Measurements from ENCODE around the gene ZNF648. TPM values are rescaled to one million over a fixed set of nuclear protein-coding genes. Genes with fewer than 3 reads are reported as not detected.

Gene ZNF648
- total and polyA plus RNA-seq, 2 of the 4 experiments (the other 2 are of a cell fraction), result not detected

DNA sequence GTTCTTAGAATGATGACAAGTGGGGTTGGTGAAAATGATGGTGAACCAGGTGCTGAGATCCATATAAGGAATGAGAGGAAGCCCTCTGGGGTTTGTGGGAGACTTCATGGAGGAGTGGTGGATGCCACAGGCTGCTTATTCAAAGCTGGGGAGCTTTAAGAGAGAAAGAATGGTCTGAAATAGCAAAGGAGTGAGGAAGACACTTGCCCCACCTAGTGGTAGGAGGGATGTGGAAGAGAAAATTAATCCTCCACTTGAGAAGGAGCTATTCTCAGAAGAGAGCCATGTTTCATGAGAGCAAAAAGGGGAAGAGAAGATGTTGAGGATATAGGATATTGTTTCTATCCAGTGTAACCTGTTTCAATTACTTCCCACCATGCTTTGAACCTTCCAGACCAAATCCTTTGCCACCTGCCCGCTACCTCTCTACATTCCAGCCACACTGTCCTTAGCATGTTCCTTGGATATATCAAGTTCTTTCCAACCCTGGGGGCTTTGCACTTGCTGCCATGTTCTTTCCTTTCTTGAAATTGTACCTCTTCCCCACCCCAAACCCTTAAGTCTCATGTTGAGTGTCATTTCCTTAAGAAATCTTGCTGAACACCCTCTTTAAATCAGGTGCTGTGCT, 19.6 kb upstream of the ZNF648 start:
- Histone ChIP-seq H4K91ac (ENCODE audit: insufficient read depth, low read depth, low read length) (no peak overlapping the region), H3K14ac (replicated peaks; ENCODE audit: low read depth, low read length) (no peak overlapping the region), H2AK5ac (ENCODE audit: low read depth, low read length) (no peak overlapping the region), H2BK15ac (ENCODE audit: low read depth, low read length) (no peak overlapping the region), H3K36me3 (ENCODE audit: control insufficient read depth, insufficient read depth, low read length) (no peaks in the 10 kb centered on the region), H4K5ac (ENCODE audit: low read depth, low read length) (no peak overlapping the region), H2AFZ (replicated peaks; ENCODE audit: low read length, poor library complexity) (no peak overlapping the region), H3K4me3 (ENCODE audit: insufficient read depth, low read depth, low read length) (no peak overlapping the region), H2BK5ac (ENCODE audit: low read depth, low read length, poor library complexity, severe bottlenecking) (no peak overlapping the region), H3K9ac (ENCODE audit: low read depth, low read length) (no peak overlapping the region), H4K8ac (ENCODE audit: low read depth in 2 of 2, low read length in 2 of 2) (no peak overlapping the region), H3K4me1 (ENCODE audit: control insufficient read depth, insufficient read depth, low read length) (no peaks in the 10 kb centered on the region), H3K79me1 (ENCODE audit: low read depth in 1 of 2, low read length in 2 of 2) (no peaks in the 10 kb centered on the region), H3K4me2 (ENCODE audit: low read depth, low read length) (no peak overlapping the region), H3K9me3 (ENCODE audit: control insufficient read depth, insufficient read depth, low read length) (no peaks in the 10 kb centered on the region), H3K27ac (ENCODE audit: insufficient read depth, low read length) (no peak overlapping the region), H3K23ac (ENCODE audit: low read depth, low read length) (no peak overlapping the region), H2BK120ac (ENCODE audit: low read depth, low read length) (no peak overlapping the region), H2AK9ac (replicated peaks; ENCODE audit: low read depth, low read length, poor library complexity) (no peak overlapping the region), H3K18ac (ENCODE audit: low read depth, low read length) (no peak overlapping the region), H3K56ac (ENCODE audit: extremely low read depth, insufficient read depth, low read length) (no peak overlapping the region), H4K20me1 (ENCODE audit: insufficient read depth, low read length) (no peaks in the 10 kb centered on the region), H3K9me1 (ENCODE audit: insufficient read depth, low read length) (no peaks in the 10 kb centered on the region), H3K4ac (ENCODE audit: low read depth, low read length) (no peak overlapping the region), H2BK20ac (ENCODE audit: low read depth, low read length) (no peak overlapping the region), H3K27me3 (ENCODE audit: control insufficient read depth, insufficient read depth, low read length) (no peaks in the 10 kb centered on the region)
- ATAC-seq (ENCODE audit: low read depth), result peak; percentile 53
- TF ChIP-seq, protein P1, sequence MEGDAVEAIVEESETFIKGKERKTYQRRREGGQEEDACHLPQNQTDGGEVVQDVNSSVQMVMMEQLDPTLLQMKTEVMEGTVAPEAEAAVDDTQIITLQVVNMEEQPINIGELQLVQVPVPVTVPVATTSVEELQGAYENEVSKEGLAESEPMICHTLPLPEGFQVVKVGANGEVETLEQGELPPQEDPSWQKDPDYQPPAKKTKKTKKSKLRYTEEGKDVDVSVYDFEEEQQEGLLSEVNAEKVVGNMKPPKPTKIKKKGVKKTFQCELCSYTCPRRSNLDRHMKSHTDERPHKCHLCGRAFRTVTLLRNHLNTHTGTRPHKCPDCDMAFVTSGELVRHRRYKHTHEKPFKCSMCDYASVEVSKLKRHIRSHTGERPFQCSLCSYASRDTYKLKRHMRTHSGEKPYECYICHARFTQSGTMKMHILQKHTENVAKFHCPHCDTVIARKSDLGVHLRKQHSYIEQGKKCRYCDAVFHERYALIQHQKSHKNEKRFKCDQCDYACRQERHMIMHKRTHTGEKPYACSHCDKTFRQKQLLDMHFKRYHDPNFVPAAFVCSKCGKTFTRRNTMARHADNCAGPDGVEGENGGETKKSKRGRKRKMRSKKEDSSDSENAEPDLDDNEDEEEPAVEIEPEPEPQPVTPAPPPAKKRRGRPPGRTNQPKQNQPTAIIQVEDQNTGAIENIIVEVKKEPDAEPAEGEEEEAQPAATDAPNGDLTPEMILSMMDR (conservative IDR thresholded peaks at IDR 0.05; ENCODE audit: low read depth, low read length), result peak; percentile 52
- no peak for TF ChIP-seq RCOR1 (IDR thresholded peaks at IDR 0.05; ENCODE audit: insufficient replicate concordance, low read length)
- no peak for TF ChIP-seq BHLHE40 (IDR thresholded peaks at IDR 0.05; ENCODE audit: low read depth, low read length)
- TF ChIP-seq MXI1 (IDR thresholded peaks at IDR 0.05; ENCODE audit: borderline replicate concordance, low read depth, low read length), result no peak
- no peak for TF ChIP-seq RFX5 (IDR thresholded peaks at IDR 0.05; ENCODE audit: low read depth, low read length)
- no peak for TF ChIP-seq CHD1 (IDR thresholded peaks at IDR 0.05; ENCODE audit: low read depth, low read length)
- no peak for TF ChIP-seq CEBPB (IDR thresholded peaks at IDR 0.05; ENCODE audit: low read depth, low read length)
- no peak for TF ChIP-seq MAFK (IDR thresholded peaks at IDR 0.05; ENCODE audit: low read depth, low read length)
- TF ChIP-seq MAZ (IDR thresholded peaks at IDR 0.05; ENCODE audit: borderline replicate concordance, low read depth, low read length), result no peak
- TF ChIP-seq, protein P2, sequence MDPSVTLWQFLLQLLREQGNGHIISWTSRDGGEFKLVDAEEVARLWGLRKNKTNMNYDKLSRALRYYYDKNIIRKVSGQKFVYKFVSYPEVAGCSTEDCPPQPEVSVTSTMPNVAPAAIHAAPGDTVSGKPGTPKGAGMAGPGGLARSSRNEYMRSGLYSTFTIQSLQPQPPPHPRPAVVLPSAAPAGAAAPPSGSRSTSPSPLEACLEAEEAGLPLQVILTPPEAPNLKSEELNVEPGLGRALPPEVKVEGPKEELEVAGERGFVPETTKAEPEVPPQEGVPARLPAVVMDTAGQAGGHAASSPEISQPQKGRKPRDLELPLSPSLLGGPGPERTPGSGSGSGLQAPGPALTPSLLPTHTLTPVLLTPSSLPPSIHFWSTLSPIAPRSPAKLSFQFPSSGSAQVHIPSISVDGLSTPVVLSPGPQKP (IDR thresholded peaks at IDR 0.05; ENCODE audit: borderline replicate concordance, low read depth, low read length), result no peak
- TF ChIP-seq POLR2A (IDR thresholded peaks at IDR 0.05; ENCODE audit: low read depth, low read length), result no peak
- TF ChIP-seq, protein P3, sequence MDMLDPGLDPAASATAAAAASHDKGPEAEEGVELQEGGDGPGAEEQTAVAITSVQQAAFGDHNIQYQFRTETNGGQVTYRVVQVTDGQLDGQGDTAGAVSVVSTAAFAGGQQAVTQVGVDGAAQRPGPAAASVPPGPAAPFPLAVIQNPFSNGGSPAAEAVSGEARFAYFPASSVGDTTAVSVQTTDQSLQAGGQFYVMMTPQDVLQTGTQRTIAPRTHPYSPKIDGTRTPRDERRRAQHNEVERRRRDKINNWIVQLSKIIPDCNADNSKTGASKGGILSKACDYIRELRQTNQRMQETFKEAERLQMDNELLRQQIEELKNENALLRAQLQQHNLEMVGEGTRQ (IDR thresholded peaks at IDR 0.05; ENCODE audit: low read depth, low read length), result no peak
- TF ChIP-seq NFE2L2 (IDR thresholded peaks at IDR 0.05; ENCODE audit: low read depth, low read length), result no peak
- no peak for TF ChIP-seq FOS (IDR thresholded peaks at IDR 0.05; ENCODE audit: low read depth, low read length)
- TF ChIP-seq SMC3 (IDR thresholded peaks at IDR 0.05; ENCODE audit: low read depth, low read length), result 0 out of 2 replicates have a peak, but pooled peaks have one; percentile 26
- peak; percentile 36 for TF ChIP-seq RAD21 (IDR thresholded peaks at IDR 0.05; ENCODE audit: low read length)
- 40% methylated on average over 1 of the region's 1 CpG; no CpG with 5 or more reads in 1 of the 2 experiments for WGBS, 2 experiments (ENCODE audit: extremely low coverage in 2 of 2, insufficient read length in 1 of 2)
- intact Hi-C loops (cut with micrococcal nuclease), result loop anchor here (1.0 to 10.0 kb wide), 2 partner anchors 514 to 602 kb away; no protein-coding TSS in a partner anchor
- dilution Hi-C loops (cut with HindIII; ENCODE audit: low sequenced_read_pairs, unreplicated experiment), result no loop called here
- DNase-seq, result peak; percentile 27
- ChIA-PET POLR2A (ENCODE audit: unreplicated experiment) (no interaction called here), CTCF (interaction anchor here (0.7 to 2.7 kb wide), 7 partner anchors 11 to 891 kb away, joined by 3 to 12 read pairs (median 6); no protein-coding TSS in a partner anchor)
- in situ Hi-C loops (cut with MboI; ENCODE audit: low sequenced_read_pairs), result loop anchor here (10.0 to 25.0 kb wide), 3 partner anchors 314 to 706 kb away; partner anchors contain the start of genes GLUL and NPL
- no TSS peak for BruUV-seq (replicated peaks)
